Thyroid gland (tissue), 4 donors: Measurements from ENCODE around the gene NID2.

Experiments used
- CTCF ChIP-seq, 6 experiments: fragments of 200-600 bp in 3 of 6; fragments of 450-650 bp in 3 of 6; sonication (generic) in 3 of 6; IDR thresholded peaks; one replicate each; pipeline ENCODE4 v1.5.1; 2016 to 2019; ENCODE audit warnings: antibody characterized with exemption in 6 of 6, mild to moderate bottlenecking in 2 of 6, inconsistent platforms in 1 of 6, moderate library complexity in 1 of 6
- POLR2A ChIP-seq, 2 donors: fragments of 450-650 bp; IDR thresholded peaks; one replicate each; pipeline ENCODE4 v1.6.1; 2017; ENCODE audit warnings: antibody characterized with exemption in 2 of 2, mild to moderate bottlenecking in 2 of 2, moderate library complexity in 1 of 2

DNA sequence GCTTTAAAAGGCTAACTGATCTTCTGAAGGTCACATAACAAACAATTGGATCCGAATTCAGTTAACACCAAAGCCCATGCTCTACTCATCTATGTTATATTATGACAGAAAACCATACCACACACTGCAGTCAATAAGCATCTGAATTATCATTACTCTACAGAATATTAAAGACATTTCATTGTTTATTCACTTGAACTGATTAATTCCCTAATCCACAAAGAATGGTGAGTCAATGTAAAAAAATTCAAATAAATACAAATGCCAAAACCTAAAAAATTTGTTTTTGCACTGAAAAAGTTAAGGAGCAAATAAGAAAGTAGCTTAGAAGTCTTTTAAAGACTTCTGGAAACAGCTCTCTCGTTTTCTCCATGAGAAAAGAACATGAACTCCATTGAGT, 13.7 kb downstream of the NID2 start:
- TF ChIP-seq CTCF (IDR thresholded peaks at IDR 0.05) (no peak), POLR2A (IDR thresholded peaks at IDR 0.05) (no peak)
